Myocyte (in vitro differentiated cells): ENCODE measurements around the gene NUP188. TPM values are rescaled to one million over a fixed set of nuclear protein-coding genes. Genes with fewer than 3 reads are reported as not detected.
A peak's percentile ranks its signal among the peaks of the same experiment; 100 is the strongest.
"Not testable (repeated sequence)": the region's sequence is repeated elsewhere in the genome, so short reads cannot be mapped to it uniquely, and the experiment has no call there.

Source experiments
- DNase-seq: peaks from one replicate; pipeline ENCODE4 v3.0.0-alpha.2; 2012; ENCODE audit warnings: low read depth
- total RNA-seq: library from RNA; depleted of rRNA; stranded (reverse); fragments of >200 nt; gene quantifications from 2 replicates; pipeline ENCODE4 v1.2.3, GENCODE V29; 2014

The NUP188 gene
- total RNA-seq, 1 donor from 2014 or later, result 53.6 TPM

- peak; percentile 44 for DNase-seq
Observed at GRCh38 chr9:129026442-129027223, 79.1 kb downstream of the NUP188 start.

- DNase-seq, result no peak
Observed at GRCh38 chr9:129027224-129027684, 79.8 kb downstream of the NUP188 start.

DNA sequence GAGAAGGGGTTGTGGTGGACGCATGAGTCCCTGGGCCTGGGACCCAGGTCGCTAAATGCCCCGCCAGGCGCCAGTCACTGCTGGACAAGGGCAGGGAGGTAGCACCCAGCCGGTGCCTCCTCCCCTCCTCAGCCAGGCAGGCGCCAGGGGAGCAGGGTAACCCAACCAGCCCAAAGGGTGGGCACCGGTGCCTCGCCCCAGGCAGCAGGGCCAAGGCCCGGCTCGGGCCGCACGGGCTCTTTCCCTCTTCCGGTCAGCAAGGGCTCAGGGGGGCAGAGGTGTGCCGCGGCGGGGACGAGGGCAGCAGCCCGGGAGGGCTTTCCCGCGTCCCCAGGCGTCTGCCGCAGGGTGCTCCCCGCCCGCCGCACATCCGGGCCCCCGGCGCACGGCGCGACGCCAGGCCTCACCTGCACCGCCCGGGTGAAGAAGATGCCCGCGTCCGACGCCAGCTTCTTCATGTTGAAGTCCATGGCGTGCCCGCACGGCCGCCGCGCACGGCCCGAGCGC is 80.2 kb downstream of the NUP188 start:
- DNase-seq, result no peak

- peak; percentile 90 for DNase-seq
Observed at GRCh38 chr9:129028192-129028966, 80.9 kb downstream of the NUP188 start, which contains the start of gene SH3GLB2. SH3GLB2 (minus strand) TSS chr9:129028331; CDS start chr9:129028154, 177 bp downstream.

DNA sequence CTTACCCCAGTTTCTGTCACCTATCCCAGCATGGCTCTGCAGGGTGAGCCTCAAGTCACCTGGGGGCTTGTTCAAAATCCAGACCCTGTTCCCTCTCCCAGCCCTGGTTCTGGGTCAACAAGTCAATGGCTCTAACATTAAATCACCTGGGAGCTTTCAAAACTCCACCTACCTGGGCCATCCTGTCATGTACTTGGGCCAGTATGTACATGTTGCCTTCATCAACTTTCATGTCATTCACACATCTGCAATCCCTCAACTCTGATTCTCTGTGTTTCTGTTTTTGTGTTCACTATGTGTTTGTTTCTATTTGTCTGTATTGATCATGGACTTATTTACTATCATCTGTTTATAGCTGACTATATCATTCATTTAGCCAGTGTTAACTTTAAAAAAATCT is 82.7 kb downstream of the NUP188 start:
- no peak for DNase-seq

- DNase-seq, result no peak
Observed at GRCh38 chr9:129031514-129031913, 84.0 kb downstream of the NUP188 start.

- no peak for DNase-seq
Observed at GRCh38 chr9:129032541-129033159, 85.2 kb downstream of the NUP188 start.

DNA sequence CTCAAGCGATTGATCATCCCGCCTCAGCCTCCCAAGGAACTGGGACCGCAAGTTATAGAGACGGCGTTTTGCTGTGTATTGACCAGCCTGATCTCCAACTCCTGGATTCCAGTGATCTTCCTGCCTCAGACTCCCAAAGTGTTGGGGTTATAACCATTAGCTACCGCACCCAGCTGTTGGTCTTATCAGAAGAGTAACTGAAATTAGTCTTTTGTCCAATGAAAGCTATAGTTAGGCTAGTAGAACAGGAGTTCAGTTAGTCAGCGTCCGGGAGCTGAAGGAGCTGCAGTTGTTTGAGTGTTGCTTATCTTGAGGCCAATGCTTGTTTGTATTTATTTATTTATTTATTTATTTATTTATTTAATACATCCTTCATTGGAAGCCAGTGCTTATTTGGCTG is 85.7 kb downstream of the NUP188 start:
- DNase-seq, result no peak

DNA sequence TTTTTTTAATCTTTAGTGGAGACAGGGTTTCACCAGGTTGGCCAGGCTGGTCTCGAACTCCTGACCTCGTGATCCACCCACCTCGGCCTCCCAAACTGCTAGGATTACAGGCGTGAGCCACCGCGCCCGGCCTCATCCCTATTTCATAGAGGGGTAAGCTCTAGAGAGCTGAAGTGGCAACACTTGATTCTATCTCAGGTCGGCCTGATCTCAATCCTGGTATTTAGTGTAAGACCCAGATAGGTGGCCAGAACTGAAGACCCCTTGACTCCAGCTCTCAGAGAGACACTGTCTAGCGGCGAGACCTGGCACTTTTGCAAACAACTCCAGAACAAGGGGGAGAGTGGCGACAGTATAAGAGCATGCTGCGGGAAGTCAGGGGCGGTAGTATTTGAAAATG is 88.3 kb downstream of the NUP188 start:
- DNase-seq, result not testable (repeated sequence)

DNA sequence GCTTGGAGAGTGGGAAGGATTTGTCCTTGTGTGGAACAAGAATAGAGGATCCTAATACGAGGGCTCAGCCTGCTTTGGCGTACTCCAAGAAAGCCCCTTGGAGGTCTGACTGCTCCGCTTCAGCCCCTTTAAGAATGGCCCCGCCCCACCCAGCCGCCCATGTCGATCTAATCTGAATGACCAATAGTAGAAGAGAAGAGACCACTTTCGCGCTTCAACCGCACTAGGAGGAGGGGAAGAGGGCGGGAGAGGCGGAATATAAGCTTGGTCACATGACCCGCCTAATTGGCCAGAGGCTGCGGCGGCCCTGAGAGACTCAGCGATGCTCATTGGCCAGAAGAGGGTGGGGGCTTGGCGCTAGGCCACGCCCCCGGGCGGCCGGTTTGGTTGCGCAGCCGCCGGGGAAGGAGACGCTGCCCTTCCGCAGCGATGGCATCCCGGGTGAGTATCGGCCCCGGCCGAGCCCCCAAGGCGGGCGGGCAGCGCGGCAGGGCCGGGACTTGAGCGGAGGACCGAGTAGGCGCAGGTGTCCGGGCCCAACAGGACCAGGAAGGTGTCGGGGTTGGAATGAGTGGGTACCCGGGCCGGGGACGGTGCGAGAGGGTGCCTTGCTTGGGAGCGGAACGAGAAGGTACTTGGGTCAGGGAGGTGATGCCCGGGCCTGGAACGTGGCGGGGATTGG is 88.9 kb downstream of the NUP188 start, which contains the start of gene MIGA2:
MIGA2 (plus strand) TSS at position 386 of the 682 bp plus-strand sequence. CDS start 3,969 bp downstream, outside the sequence.
- DNase-seq, result peak; percentile 99

- no peak for DNase-seq
Observed at GRCh38 chr9:129036923-129037766, 89.6 kb downstream of the NUP188 start.

DNA sequence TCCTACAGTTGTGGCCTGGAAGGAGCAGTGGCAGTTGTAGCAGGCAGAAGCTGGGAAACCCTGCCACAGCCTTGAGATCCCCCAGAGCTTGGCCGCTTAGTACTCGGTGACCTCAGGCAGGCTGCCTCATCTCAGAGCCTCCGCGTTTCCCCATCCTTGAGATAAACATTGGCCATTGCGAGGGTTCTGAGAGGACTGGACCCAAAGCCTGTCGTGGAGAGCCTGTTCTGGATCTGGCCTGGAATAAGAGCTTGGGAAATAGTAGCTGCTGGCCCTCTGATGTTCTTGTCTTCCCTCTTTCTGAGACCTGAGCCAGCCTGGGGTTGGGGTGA is 90.2 kb downstream of the NUP188 start:
- no peak for DNase-seq

GRCh38 chr9:129038109-129038852 is 90.8 kb downstream of the NUP188 start:
- DNase-seq, result no peak

DNA sequence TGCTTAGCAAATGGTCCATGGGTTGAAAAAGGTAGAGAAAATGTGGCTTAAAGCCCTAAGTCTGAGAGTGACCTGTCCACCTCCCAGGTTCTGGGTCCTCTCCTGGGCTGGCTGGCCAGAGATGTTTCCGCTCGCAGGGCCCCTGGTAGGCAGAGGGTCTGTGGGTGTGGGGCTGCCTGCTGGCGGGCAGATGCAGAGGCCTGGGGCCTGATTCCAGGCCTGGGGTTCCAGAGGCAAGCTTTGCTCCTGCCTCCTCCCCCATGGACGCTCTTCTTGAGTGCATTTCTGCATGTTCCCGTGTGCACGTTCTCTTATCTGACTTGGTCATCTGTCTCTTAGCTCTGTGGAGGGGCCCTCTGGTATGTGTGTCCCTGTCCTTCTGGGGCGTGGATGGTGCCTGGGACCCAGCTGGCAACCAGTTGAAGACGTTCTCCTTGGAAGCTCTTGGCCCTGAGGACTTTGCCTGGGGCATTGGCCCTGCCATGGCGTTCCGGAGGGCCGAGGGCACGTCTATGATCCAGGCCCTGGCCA is 92.7 kb downstream of the NUP188 start:
- DNase-seq, result no peak

DNA sequence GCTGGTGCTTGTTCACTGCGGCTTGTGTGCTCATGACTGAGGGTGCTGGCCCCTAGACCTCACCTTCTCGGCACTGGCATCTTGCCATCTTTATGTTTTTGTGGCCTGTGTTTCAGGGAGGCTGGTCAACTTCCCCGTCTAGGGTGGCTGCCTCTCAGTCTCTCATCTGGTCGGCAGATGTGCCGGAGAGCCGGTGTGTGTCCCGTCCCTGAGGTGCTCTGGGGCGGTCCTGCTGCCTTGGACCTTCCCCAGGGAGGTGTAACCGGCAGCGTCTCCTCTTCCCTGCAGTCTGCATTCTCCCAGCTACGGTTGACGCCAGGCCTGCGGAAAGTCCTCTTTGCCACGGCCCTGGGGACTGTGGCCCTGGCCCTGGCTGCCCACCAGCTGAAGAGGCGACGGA is 94.5 kb downstream of the NUP188 start:
- DNase-seq, result no peak

DNA sequence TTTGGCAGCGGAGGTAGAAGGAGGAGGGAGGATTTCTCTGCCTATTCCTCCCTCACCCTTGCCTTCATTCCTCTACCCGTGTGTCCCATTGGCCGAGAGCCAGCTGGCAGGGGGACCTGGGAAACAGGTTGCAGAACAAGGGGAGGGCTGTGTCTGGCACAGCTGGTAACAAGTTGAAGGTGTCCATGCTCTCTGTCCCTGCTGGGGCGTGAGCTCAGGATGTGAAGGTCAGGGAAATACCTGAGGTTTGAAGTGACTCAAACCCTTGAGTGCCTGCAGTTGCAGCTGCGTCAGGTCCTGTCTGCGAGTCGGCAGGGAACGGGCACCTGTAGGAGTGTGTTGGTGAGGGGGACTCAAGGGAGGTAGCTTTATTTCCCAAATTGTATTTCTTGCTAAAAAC is 105.1 kb downstream of the NUP188 start:
- DNase-seq, result no peak

DNA sequence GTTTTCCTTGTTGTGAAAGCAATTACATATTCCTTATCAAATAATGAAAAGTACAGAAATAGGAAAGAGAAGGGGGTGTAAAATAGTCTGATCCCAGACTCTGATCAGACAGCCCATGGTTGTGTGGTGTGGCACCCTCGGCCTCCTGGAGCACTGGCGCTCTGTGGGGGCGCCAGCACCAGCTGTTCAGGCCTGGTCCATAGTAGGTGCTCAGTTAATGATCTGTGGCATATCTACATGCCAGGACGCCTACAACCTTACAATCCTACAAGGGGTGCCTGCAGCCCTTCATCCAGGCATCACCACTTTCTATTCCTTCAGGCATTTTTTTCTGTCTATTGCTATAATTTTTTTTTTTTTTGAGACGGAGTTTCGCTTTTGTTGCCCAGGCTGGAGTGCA is 105.5 kb downstream of the NUP188 start:
- no peak for DNase-seq

GRCh38 chr9:129054163-129054851 is 106.8 kb downstream of the NUP188 start:
- no peak for DNase-seq
